Gastrocnemius medialis (tissue), 4 donors: ENCODE data around the gene ZBTB20. TPM values are rescaled to one million over a fixed set of nuclear protein-coding genes. Genes with fewer than 3 reads are reported as not detected.

ENCODE experiments used
- ATAC-seq, 2 donors: fragments of 150-250 bp; one replicate each; pipeline ENCODE4 v1.9.1; 2016
- DNase-seq, 2 donors: peaks; one replicate each; pipeline ENCODE4 v3.0.0-alpha.2; 2019
- H3K27ac ChIP-seq, 4 donors: fragments of 200-600 bp; sonication (generic); 1 replicate in 1 of 4; 2 replicates in 3 of 4; pipeline ENCODE4 v1.5.1; 2016 to 2018; ENCODE audit warnings: mild to moderate bottlenecking in 2 of 4, moderate library complexity in 1 of 4
- H3K27me3 ChIP-seq, 3 donors: fragments of 200-600 bp; sonication (generic) in 2 of 3; 1 replicate in 1 of 3; 2 replicates in 2 of 3; pipeline versions ENCODE4 v1.5.1 to v1.6.0; 2016 to 2019; ENCODE audit warnings: mild to moderate bottlenecking in 1 of 3, moderate library complexity in 1 of 3
- H3K36me3 ChIP-seq, 2 donors: fragments of 200-600 bp; sonication (generic) in 1 of 2; one replicate each; pipeline ENCODE4 v1.5.1; 2017 to 2018
- H3K4me1 ChIP-seq, 2 donors: fragments of 200-600 bp; sonication (generic) in 1 of 2; one replicate each; pipeline ENCODE4 v1.5.1; 2016 to 2017; ENCODE audit warnings: mild to moderate bottlenecking in 2 of 2
- H3K4me3 ChIP-seq, 4 donors: fragments of 200-600 bp; sonication (generic) in 3 of 4; 1 replicate in 1 of 4; 2 replicates in 3 of 4; pipeline ENCODE4 v1.5.1; 2016 to 2019; ENCODE audit warnings: mild to moderate bottlenecking in 2 of 4
- H3K9me3 ChIP-seq, 3 donors: fragments of 200-600 bp; sonication (generic) in 2 of 3; 1 replicate in 1 of 3; 2 replicates in 2 of 3; pipeline ENCODE4 v1.5.1; 2016 to 2019
- CTCF ChIP-seq, 5 experiments: fragments of 450-650 bp in 3 of 5; fragments of 200-600 bp in 2 of 5; sonication (generic) in 2 of 5; IDR thresholded peaks in 4 of 5; conservative IDR thresholded peaks in 1 of 5; 1 replicate in 4 of 5; 2 replicates in 1 of 5; pipeline ENCODE4 v1.5.1; 2016 to 2019; ENCODE audit warnings: antibody characterized with exemption in 5 of 5, mild to moderate bottlenecking in 3 of 5, moderate library complexity in 3 of 5
- POLR2A ChIP-seq, 2 donors: fragments of 450-650 bp; IDR thresholded peaks; one replicate each; pipeline ENCODE4 v1.6.1; 2017; ENCODE audit warnings: antibody characterized with exemption in 2 of 2, mild to moderate bottlenecking in 2 of 2, moderate library complexity in 2 of 2
- in situ Hi-C, 4 donors: fragments of 200-750 bp; cut with MboI; loops; one replicate each; pipeline versions ENCODE4 v1.15.0 to v1.8.0; 2017; ENCODE audit warnings: low sequenced_read_pairs in 4 of 4
- intact Hi-C: fragments of 100-400 bp; cut with DNase I; formaldehyde crosslinking; loops from one replicate; pipeline ENCODE4 v1.15.1; 2023; ENCODE audit warnings: low total_unique reads
- total RNA-seq, 4 donors: library from RNA; depleted of rRNA; stranded (reverse); fragments of >200 nt; gene quantifications; one replicate each; pipeline versions ENCODE4 v1.1.0 to v1.2.3, GENCODE V29; 2016

The ZBTB20 gene
- total RNA-seq, 4 donors from 2014 or later, result 47.6 to 86.5 (median 69.0) TPM

- no peaks in the 10 kb centered on the region for H3K27me3 ChIP-seq
- H3K9me3 ChIP-seq, result no peaks in the 10 kb centered on the region
- no peak for TF ChIP-seq CTCF (IDR thresholded peaks at IDR 0.05 in 4 of 5, conservative IDR thresholded peaks at IDR 0.05 in 1 of 5)
- TF ChIP-seq POLR2A (IDR thresholded peaks at IDR 0.05), result no peak
- H3K4me3 ChIP-seq, result no peak overlapping the region
- peaks cover 88 to 91% of the 10 kb centered on the region in 2 donors for H3K4me1 ChIP-seq
- H3K27ac ChIP-seq, result peak overlapping the region in 3 of 4 donors; percentile 3 to 20 (median 10)
- no peak for DNase-seq
- in situ Hi-C loops (no loop called here), intact Hi-C loops (no loop called here)
- H3K36me3 ChIP-seq, result no peaks in the 10 kb centered on the region
- no peak for ATAC-seq
Observed at GRCh38 chr3:114446600-114446999, 700.5 kb downstream of the ZBTB20 start.

- Histone ChIP-seq H3K27me3 (no peaks in the 10 kb centered on the region), H3K9me3 (no peaks in the 10 kb centered on the region), H3K36me3 (no peaks in the 10 kb centered on the region), H3K4me3 (no peak overlapping the region), H3K4me1 (peaks cover 88 to 91% of the 10 kb centered on the region in 2 donors), H3K27ac (no peak overlapping the region)
- TF ChIP-seq POLR2A (IDR thresholded peaks at IDR 0.05), result no peak
- TF ChIP-seq CTCF (IDR thresholded peaks at IDR 0.05 in 4 of 5, conservative IDR thresholded peaks at IDR 0.05 in 1 of 5), result no peak
- in situ Hi-C loops (no loop called here), intact Hi-C loops (no loop called here)
- ATAC-seq (no peak), DNase-seq (no peak)
Observed at GRCh38 chr3:114445233-114445632, 701.9 kb downstream of the ZBTB20 start.

GRCh38 chr3:114444216-114444615 lies 702.9 kb downstream of the ZBTB20 start:
- peaks cover 90 to 91% of the 10 kb centered on the region in 2 donors for H3K4me1 ChIP-seq
- H3K9me3 ChIP-seq, result no peaks in the 10 kb centered on the region
- intact Hi-C loops (no loop called here), in situ Hi-C loops (no loop called here)
- H3K27me3 ChIP-seq, result no peaks in the 10 kb centered on the region
- ATAC-seq (no peak), DNase-seq (no peak)
- H3K36me3 ChIP-seq, result no peaks in the 10 kb centered on the region
- TF ChIP-seq POLR2A (IDR thresholded peaks at IDR 0.05), result no peak
- no peak for TF ChIP-seq CTCF (IDR thresholded peaks at IDR 0.05 in 4 of 5, conservative IDR thresholded peaks at IDR 0.05 in 1 of 5)
- no peak overlapping the region for H3K27ac ChIP-seq
- no peak overlapping the region for H3K4me3 ChIP-seq

- H3K27me3 ChIP-seq, result no peaks in the 10 kb centered on the region
- H3K9me3 ChIP-seq, result no peaks in the 10 kb centered on the region
- TF ChIP-seq CTCF (IDR thresholded peaks at IDR 0.05 in 4 of 5, conservative IDR thresholded peaks at IDR 0.05 in 1 of 5) (no peak), POLR2A (IDR thresholded peaks at IDR 0.05) (no peak)
- peak overlapping the region in 1 of 4 donors; percentile 35 for H3K4me3 ChIP-seq
- intact Hi-C loops, result no loop called here
- no peaks in the 10 kb centered on the region for H3K36me3 ChIP-seq
- H3K27ac ChIP-seq, result peak overlapping the region in 3 of 4 donors; percentile 11 to 40 (median 12)
- no peak for DNase-seq
- ATAC-seq, result peak; percentile 40 to 41
- in situ Hi-C loops, result no loop called here
- H3K4me1 ChIP-seq, result peaks cover 72 to 92% of the 10 kb centered on the region in 2 donors
Observed at GRCh38 chr3:114442246-114442645, 704.8 kb downstream of the ZBTB20 start.

- no peaks in the 10 kb centered on the region for H3K9me3 ChIP-seq
- H3K27me3 ChIP-seq, result no peaks in the 10 kb centered on the region
- no peaks in the 10 kb centered on the region for H3K36me3 ChIP-seq
- peak overlapping the region in 1 of 4 donors; percentile 35 for H3K4me3 ChIP-seq
- intact Hi-C loops (no loop called here), in situ Hi-C loops (no loop called here)
- no peak for TF ChIP-seq CTCF (IDR thresholded peaks at IDR 0.05 in 4 of 5, conservative IDR thresholded peaks at IDR 0.05 in 1 of 5)
- TF ChIP-seq POLR2A (IDR thresholded peaks at IDR 0.05), result no peak
- ATAC-seq, result peak in 1 of 2 donors; percentile 56
- H3K4me1 ChIP-seq, result peaks cover 71 to 92% of the 10 kb centered on the region in 2 donors
- no peak for DNase-seq
- peak overlapping the region; percentile 0 to 35 (median 11) for H3K27ac ChIP-seq
Observed at GRCh38 chr3:114441386-114441785, 705.7 kb downstream of the ZBTB20 start.
